Transverse colon (tissue), 3 donors: ENCODE measurements around the gene EVI2A.

Experiments
- POLR2A ChIP-seq: fragments of 450-650 bp; IDR thresholded peaks from one replicate; pipeline ENCODE4 v1.6.1; 2016; ENCODE audit warnings: antibody characterized with exemption, mild to moderate bottlenecking, moderate library complexity
- POLR2AphosphoS5 ChIP-seq, 3 donors: sonication (generic); formaldehyde crosslinking; IDR thresholded peaks; one replicate each; pipeline ENCODE4 v1.6.1; 2016; ENCODE audit warnings: antibody characterized with exemption in 3 of 3

- peak in 2 of 3 donors; percentile 10 to 30 for TF ChIP-seq POLR2AphosphoS5 (IDR thresholded peaks at IDR 0.05)
- no peak for TF ChIP-seq POLR2A
Observed at GRCh38 chr17:31274252-31274651, 47.2 kb downstream of the EVI2A start.
